IMR-90 (cell line): ENCODE results near the gene ZNF621. TPM values are rescaled to one million over a fixed set of nuclear protein-coding genes. Genes with fewer than 3 reads are reported as not detected.

ENCODE experiments used
- ATAC-seq: fragments of 200-7000 bp; cut with Tn5 transposase; 2 replicates; pipeline ENCODE4 v1.9.1; 2020; ENCODE audit warnings: low read depth, mild to moderate bottlenecking, moderate library complexity
- BruUV-seq: library from RNA; stranded (reverse); fragments of 400-500 nt; replicated peaks from 2 replicates; lab custom pipeline; 2021; lab: Mats Ljungman, UMichigan
- CTCF ChIA-PET: fragments of 300-600 bp; formaldehyde crosslinking; extraction: SDS; loops from one replicate; lab custom pipeline; 2021; ENCODE audit warnings: antibody characterized with exemption; lab: Yijun Ruan, JAX
- POLR2A ChIA-PET: fragments of 300-600 bp; sonication (Branson Sonifier 250); formaldehyde crosslinking; loops from one replicate; lab custom pipeline; 2022; ENCODE audit warnings: antibody characterized with exemption; ENCODE audit not compliant: unreplicated experiment; lab: Charles Lee
- DNase-seq: peaks from one replicate; pipeline ENCODE4 v3.0.0; 2013
- H2AFZ ChIP-seq: replicated peaks from 2 replicates; pipeline ENCODE3; 2013; ENCODE audit warnings: low read length, mild to moderate bottlenecking; ENCODE audit not compliant: poor library complexity
- H2AK5ac ChIP-seq: 2 replicates; pipeline ENCODE4 v1.6.1; 2013; ENCODE audit warnings: low read depth, low read length, inconsistent platforms
- H2AK9ac ChIP-seq: replicated peaks from 2 replicates; pipeline ENCODE3; 2013; ENCODE audit warnings: mild to moderate bottlenecking, low read depth, low read length, moderate library complexity; ENCODE audit not compliant: poor library complexity
- H2BK120ac ChIP-seq: 2 replicates; pipeline ENCODE4 v1.6.1; 2013; ENCODE audit warnings: low read depth, low read length, inconsistent platforms
- H2BK15ac ChIP-seq: 3 replicates; pipeline ENCODE4 v1.6.1; 2013; ENCODE audit warnings: low read depth, low read length, inconsistent platforms
- H2BK20ac ChIP-seq: 2 replicates; pipeline ENCODE4 v1.6.1; 2013; ENCODE audit warnings: low read depth, mild to moderate bottlenecking, inconsistent platforms, low read length, moderate library complexity
- H2BK5ac ChIP-seq: 2 replicates; pipeline ENCODE4 v1.6.1; 2013; ENCODE audit warnings: mild to moderate bottlenecking, low read depth, low read length, inconsistent platforms; ENCODE audit not compliant: poor library complexity, severe bottlenecking
- H3K14ac ChIP-seq: replicated peaks from 2 replicates; pipeline ENCODE4 v1.6.1; 2013; ENCODE audit warnings: low read depth, low read length, inconsistent platforms
- H3K18ac ChIP-seq: 2 replicates; pipeline ENCODE4 v1.6.1; 2013; ENCODE audit warnings: low read depth, low read length, control low read depth
- H3K23ac ChIP-seq: 2 replicates; pipeline ENCODE4 v1.6.1; 2013; ENCODE audit warnings: low read depth, low read length, inconsistent platforms
- H3K27ac ChIP-seq: 2 replicates; pipeline ENCODE4 v1.5.1; 2013; ENCODE audit warnings: mild to moderate bottlenecking, control low read depth, low read length; ENCODE audit not compliant: insufficient read depth
- H3K27me3 ChIP-seq: 2 replicates; pipeline ENCODE4 v1.6.1; 2013; ENCODE audit warnings: low read length; ENCODE audit not compliant: control insufficient read depth, insufficient read depth
- H3K36me3 ChIP-seq: 2 replicates; pipeline ENCODE4 v1.6.1; 2013; ENCODE audit warnings: low read length, mixed read lengths; ENCODE audit not compliant: control insufficient read depth, insufficient read depth
- H3K4ac ChIP-seq: 2 replicates; pipeline ENCODE4 v1.6.1; 2013; ENCODE audit warnings: low read depth, low read length, inconsistent platforms
- H3K4me1 ChIP-seq: 2 replicates; pipeline ENCODE4 v1.6.1; 2013; ENCODE audit warnings: low read length, mixed read lengths; ENCODE audit not compliant: control insufficient read depth, insufficient read depth
- H3K4me2 ChIP-seq: 2 replicates; pipeline ENCODE4 v1.6.1; 2013; ENCODE audit warnings: low read depth, mild to moderate bottlenecking, control low read depth, low read length, moderate library complexity
- H3K4me3 ChIP-seq: 2 replicates; pipeline ENCODE4 v1.5.1; 2013; ENCODE audit warnings: low read depth, mild to moderate bottlenecking, control low read depth, low read length, moderate library complexity; ENCODE audit not compliant: insufficient read depth
- H3K56ac ChIP-seq: 2 replicates; pipeline ENCODE4 v1.6.1; 2013; ENCODE audit warnings: low read length, inconsistent platforms; ENCODE audit not compliant: insufficient read depth; ENCODE audit errors: extremely low read depth
- H3K79me1 ChIP-seq, 2 experiments: 2 replicates each; pipeline ENCODE4 v1.6.1; 2013; ENCODE audit warnings: low read length in 2 of 2, inconsistent platforms in 1 of 2, low read depth in 1 of 2
- H3K9ac ChIP-seq: 2 replicates; pipeline ENCODE4 v1.6.1; 2013; ENCODE audit warnings: low read depth, low read length, control low read depth
- H3K9me1 ChIP-seq: 2 replicates; pipeline ENCODE4 v1.6.1; 2013; ENCODE audit warnings: low read length, inconsistent platforms; ENCODE audit not compliant: insufficient read depth
- H3K9me3 ChIP-seq: 2 replicates; pipeline ENCODE4 v1.6.1; 2013; ENCODE audit warnings: low read length; ENCODE audit not compliant: control insufficient read depth, insufficient read depth
- H4K20me1 ChIP-seq: 2 replicates; pipeline ENCODE4 v1.6.1; 2013; ENCODE audit warnings: low read length, inconsistent platforms; ENCODE audit not compliant: insufficient read depth
- H4K5ac ChIP-seq: 2 replicates; pipeline ENCODE4 v1.6.1; 2013; ENCODE audit warnings: mild to moderate bottlenecking, low read depth, low read length, control low read depth
- H4K8ac ChIP-seq, 2 experiments: 2 replicates each; pipeline ENCODE4 v1.6.1; 2013; ENCODE audit warnings: low read depth in 2 of 2, low read length in 2 of 2, control low read depth in 1 of 2, inconsistent platforms in 1 of 2
- H4K91ac ChIP-seq: 2 replicates; pipeline ENCODE4 v1.6.1; 2013; ENCODE audit warnings: low read depth, low read length, inconsistent platforms; ENCODE audit not compliant: insufficient read depth
- BHLHE40 ChIP-seq: fragments of 150-350 bp; IDR thresholded peaks from 2 replicates; pipeline ENCODE4 v1.6.1; 2016; ENCODE audit warnings: mild to moderate bottlenecking, low read depth, low read length
- CEBPB ChIP-seq: IDR thresholded peaks from 2 replicates; pipeline ENCODE4 v1.6.1; 2012; ENCODE audit warnings: low read depth, low read length, improper control_type of control experiment
- CHD1 ChIP-seq: IDR thresholded peaks from 2 replicates; pipeline ENCODE4 v1.6.1; 2012; ENCODE audit warnings: low read depth, low read length, improper control_type of control experiment
- FOS ChIP-seq: fragments of 150-350 bp; IDR thresholded peaks from 2 replicates; pipeline ENCODE4 v1.6.1; 2016; ENCODE audit warnings: low read depth, low read length
- MAFK ChIP-seq: IDR thresholded peaks from 2 replicates; pipeline ENCODE4 v1.6.1; 2012; ENCODE audit warnings: low read depth, low read length, improper control_type of control experiment
- MXI1 ChIP-seq: IDR thresholded peaks from 2 replicates; pipeline ENCODE4 v1.6.1; 2012; ENCODE audit warnings: low read depth, mild to moderate bottlenecking, low read length, moderate library complexity, borderline replicate concordance
- POLR2A ChIP-seq: IDR thresholded peaks from 2 replicates; pipeline ENCODE4 v1.6.1; 2012; ENCODE audit warnings: mild to moderate bottlenecking, low read depth, low read length
- RAD21 ChIP-seq: IDR thresholded peaks from 2 replicates; pipeline ENCODE4 v1.6.1; 2012; ENCODE audit warnings: low read length, improper control_type of control experiment
- RCOR1 ChIP-seq: IDR thresholded peaks from 2 replicates; pipeline ENCODE4 v1.6.1; 2012; ENCODE audit warnings: mild to moderate bottlenecking, low read length, improper control_type of control experiment; ENCODE audit not compliant: insufficient replicate concordance
- RFX5 ChIP-seq: IDR thresholded peaks from 2 replicates; pipeline ENCODE4 v1.8.0; 2012; ENCODE audit warnings: low read depth, mild to moderate bottlenecking, low read length, moderate library complexity
- WGBS, 2 experiments: methylation state at CpG; one replicate each; pipeline versions ENCODE4 v1.1.5 to v1.1.7; 2013; ENCODE audit warnings: missing lambda C conversion rate in 2 of 2; ENCODE audit not compliant: insufficient read length in 1 of 2; ENCODE audit errors: extremely low coverage in 2 of 2; 5-methylcytosine and 5-hydroxymethylcytosine counted together
- dilution Hi-C: fragments of 300-500 bp; cut with HindIII; formaldehyde crosslinking; loops from one replicate; pipeline ENCODE4 v1.14.3; 2018; ENCODE audit warnings: low sequenced_read_pairs; ENCODE audit not compliant: unreplicated experiment
- in situ Hi-C: fragments of 300-500 bp; cut with MboI; formaldehyde crosslinking; loops from 3 replicates; pipeline ENCODE4 v1.14.3; 2019; ENCODE audit warnings: low sequenced_read_pairs, inconsistent platforms, mixed read lengths
- intact Hi-C: fragments of 100-400 bp; cut with micrococcal nuclease; formaldehyde crosslinking; loops from 2 replicates; pipeline ENCODE4 v1.10.0; 2022
- polyA plus RNA-seq, 3 experiments: library from polyadenylated mRNA; depleted of rRNA; stranded (reverse); fragments of >200 nt; gene quantifications; 2 replicates each; pipeline ENCODE4 v1.2.3, GENCODE V29; 2012; ENCODE audit warnings: low replicate concordance in 1 of 3
- total RNA-seq: library from RNA; depleted of rRNA; stranded (reverse); fragments of >200 nt; gene quantifications from 2 replicates; pipeline ENCODE4 v1.2.3, GENCODE V29; 2012
- TF ChIP-seq, protein P1 (sequence below): conservative IDR thresholded peaks from 2 replicates; pipeline ENCODE4 v1.5.1; 2012; ENCODE audit warnings: mild to moderate bottlenecking, low read depth, low read length, improper control_type of control experiment
- TF ChIP-seq, protein P2 (sequence below): fragments of 150-350 bp; IDR thresholded peaks from 2 replicates; pipeline ENCODE4 v1.6.1; 2016; ENCODE audit warnings: low read depth, mild to moderate bottlenecking, low read length, moderate library complexity, borderline replicate concordance
- TF ChIP-seq, protein P3 (sequence below): fragments of 150-350 bp; IDR thresholded peaks from 2 replicates; pipeline ENCODE4 v1.6.1; 2017; ENCODE audit warnings: mild to moderate bottlenecking, antibody characterized with exemption, low read length, low read depth

Gene ZNF621
- total and polyA plus RNA-seq, 2 of the 4 experiments (the other 2 are of a cell fraction) = 7.3 to 8.3 TPM

DNA sequence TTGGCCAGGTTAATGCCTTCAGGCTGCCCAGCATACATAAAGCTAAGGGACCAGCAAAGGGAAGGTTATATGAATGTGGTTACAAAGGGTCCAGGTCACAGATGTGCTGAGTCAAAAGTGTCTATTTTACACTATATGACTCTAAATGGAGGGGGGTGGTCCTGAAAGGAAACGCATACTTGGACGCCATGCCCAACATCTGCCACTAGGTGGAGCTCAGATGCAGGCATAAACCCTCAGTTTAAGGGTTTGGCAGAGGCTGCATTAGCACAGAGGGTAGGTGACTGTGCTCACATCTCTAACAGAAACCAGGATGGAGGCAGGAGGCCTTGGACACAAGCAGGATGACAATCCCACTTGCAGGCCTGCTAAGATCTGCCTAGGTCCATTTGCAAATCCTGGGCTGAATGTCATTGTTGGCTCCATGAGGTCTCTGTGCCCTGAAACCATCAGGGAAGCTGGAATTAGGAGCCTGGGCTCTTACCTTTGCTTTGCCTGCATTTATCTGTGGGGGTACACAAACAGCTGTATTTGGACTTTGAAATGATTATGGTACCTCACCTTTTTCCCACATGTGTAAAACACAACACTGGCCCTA lies 55.8 kb downstream of the ZNF621 start (continued):
- no peak for TF ChIP-seq CEBPB

GRCh38 chr3:40581166-40581565 lies 56.4 kb downstream of the ZNF621 start:
- Histone ChIP-seq H3K23ac (no peak overlapping the region), H3K4me3 (no peak overlapping the region), H2AFZ (no peak overlapping the region), H2AK9ac (no peak overlapping the region), H2BK20ac (no peak overlapping the region), H2BK15ac (no peak overlapping the region), H3K4ac (no peak overlapping the region), H4K8ac (no peak overlapping the region), H3K9ac (no peak overlapping the region), H3K27me3 (peaks cover 13% of the 10 kb centered on the region; the same call in 1 of the 2 replicates), H4K5ac (no peak overlapping the region), H3K4me2 (no peak overlapping the region), H3K56ac (no peak overlapping the region), H3K79me1 (no peaks in the 10 kb centered on the region), H4K20me1 (no peaks in the 10 kb centered on the region), H3K36me3 (no peaks in the 10 kb centered on the region), H3K14ac (no peak overlapping the region), H3K9me3 (no peaks in the 10 kb centered on the region), H2AK5ac (no peak overlapping the region), H3K27ac (no peak overlapping the region), H3K4me1 (no peaks in the 10 kb centered on the region), H4K91ac (no peak overlapping the region), H2BK120ac (no peak overlapping the region), H2BK5ac (no peak overlapping the region), H3K9me1 (no peaks in the 10 kb centered on the region), H3K18ac (no peak overlapping the region)
- CTCF ChIA-PET = interaction anchor here (1.4 to 1.9 kb wide), 5 partner anchors 8 to 1301 kb away, joined by 3 to 13 read pairs (median 5); no protein-coding TSS in a partner anchor
- in situ Hi-C loops = loop anchor here (5.0 to 25.0 kb wide), 2 partner anchors 244 to 1296 kb away; no protein-coding TSS in a partner anchor
- no peak for ATAC-seq
- no TSS peak for BruUV-seq
- WGBS, 2 experiments = no CpG with 5 or more reads among the region's 1 CpG
- TF ChIP-seq RFX5 (no peak), FOS (no peak), CEBPB (no peak), POLR2A (no peak), CHD1 (no peak), BHLHE40 (no peak), RCOR1 (no peak), MXI1 (no peak), MAFK (no peak), RAD21 (no peak)
- TF ChIP-seq, protein P1, sequence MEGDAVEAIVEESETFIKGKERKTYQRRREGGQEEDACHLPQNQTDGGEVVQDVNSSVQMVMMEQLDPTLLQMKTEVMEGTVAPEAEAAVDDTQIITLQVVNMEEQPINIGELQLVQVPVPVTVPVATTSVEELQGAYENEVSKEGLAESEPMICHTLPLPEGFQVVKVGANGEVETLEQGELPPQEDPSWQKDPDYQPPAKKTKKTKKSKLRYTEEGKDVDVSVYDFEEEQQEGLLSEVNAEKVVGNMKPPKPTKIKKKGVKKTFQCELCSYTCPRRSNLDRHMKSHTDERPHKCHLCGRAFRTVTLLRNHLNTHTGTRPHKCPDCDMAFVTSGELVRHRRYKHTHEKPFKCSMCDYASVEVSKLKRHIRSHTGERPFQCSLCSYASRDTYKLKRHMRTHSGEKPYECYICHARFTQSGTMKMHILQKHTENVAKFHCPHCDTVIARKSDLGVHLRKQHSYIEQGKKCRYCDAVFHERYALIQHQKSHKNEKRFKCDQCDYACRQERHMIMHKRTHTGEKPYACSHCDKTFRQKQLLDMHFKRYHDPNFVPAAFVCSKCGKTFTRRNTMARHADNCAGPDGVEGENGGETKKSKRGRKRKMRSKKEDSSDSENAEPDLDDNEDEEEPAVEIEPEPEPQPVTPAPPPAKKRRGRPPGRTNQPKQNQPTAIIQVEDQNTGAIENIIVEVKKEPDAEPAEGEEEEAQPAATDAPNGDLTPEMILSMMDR = no peak
- TF ChIP-seq, protein P2, sequence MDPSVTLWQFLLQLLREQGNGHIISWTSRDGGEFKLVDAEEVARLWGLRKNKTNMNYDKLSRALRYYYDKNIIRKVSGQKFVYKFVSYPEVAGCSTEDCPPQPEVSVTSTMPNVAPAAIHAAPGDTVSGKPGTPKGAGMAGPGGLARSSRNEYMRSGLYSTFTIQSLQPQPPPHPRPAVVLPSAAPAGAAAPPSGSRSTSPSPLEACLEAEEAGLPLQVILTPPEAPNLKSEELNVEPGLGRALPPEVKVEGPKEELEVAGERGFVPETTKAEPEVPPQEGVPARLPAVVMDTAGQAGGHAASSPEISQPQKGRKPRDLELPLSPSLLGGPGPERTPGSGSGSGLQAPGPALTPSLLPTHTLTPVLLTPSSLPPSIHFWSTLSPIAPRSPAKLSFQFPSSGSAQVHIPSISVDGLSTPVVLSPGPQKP = no peak
- TF ChIP-seq, protein P3, sequence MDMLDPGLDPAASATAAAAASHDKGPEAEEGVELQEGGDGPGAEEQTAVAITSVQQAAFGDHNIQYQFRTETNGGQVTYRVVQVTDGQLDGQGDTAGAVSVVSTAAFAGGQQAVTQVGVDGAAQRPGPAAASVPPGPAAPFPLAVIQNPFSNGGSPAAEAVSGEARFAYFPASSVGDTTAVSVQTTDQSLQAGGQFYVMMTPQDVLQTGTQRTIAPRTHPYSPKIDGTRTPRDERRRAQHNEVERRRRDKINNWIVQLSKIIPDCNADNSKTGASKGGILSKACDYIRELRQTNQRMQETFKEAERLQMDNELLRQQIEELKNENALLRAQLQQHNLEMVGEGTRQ = no peak
- POLR2A ChIA-PET = no interaction called here
- no peak for DNase-seq
- intact Hi-C loops = loop anchor here (2.0 to 10.0 kb wide), 4 partner anchors 254 to 1864 kb away; no protein-coding TSS in a partner anchor
- dilution Hi-C loops = no loop called here
